Activated CD4-positive, CD25-positive, alpha-beta regulatory T cell treated with anti-CD3 and anti-CD28 coated beads, Interleukin-2, amount 50 U/mL, for 72 hours (primary cell): ENCODE data around the gene LOXL1.
"Not testable (repeated sequence)": the region's sequence is repeated elsewhere in the genome, so short reads cannot be mapped to it uniquely, and the experiment has no call there.

ENCODE experiments used
- DNase-seq: peaks from one replicate; pipeline ENCODE4 v3.0.0; 2021

The LOXL1 gene

DNA sequence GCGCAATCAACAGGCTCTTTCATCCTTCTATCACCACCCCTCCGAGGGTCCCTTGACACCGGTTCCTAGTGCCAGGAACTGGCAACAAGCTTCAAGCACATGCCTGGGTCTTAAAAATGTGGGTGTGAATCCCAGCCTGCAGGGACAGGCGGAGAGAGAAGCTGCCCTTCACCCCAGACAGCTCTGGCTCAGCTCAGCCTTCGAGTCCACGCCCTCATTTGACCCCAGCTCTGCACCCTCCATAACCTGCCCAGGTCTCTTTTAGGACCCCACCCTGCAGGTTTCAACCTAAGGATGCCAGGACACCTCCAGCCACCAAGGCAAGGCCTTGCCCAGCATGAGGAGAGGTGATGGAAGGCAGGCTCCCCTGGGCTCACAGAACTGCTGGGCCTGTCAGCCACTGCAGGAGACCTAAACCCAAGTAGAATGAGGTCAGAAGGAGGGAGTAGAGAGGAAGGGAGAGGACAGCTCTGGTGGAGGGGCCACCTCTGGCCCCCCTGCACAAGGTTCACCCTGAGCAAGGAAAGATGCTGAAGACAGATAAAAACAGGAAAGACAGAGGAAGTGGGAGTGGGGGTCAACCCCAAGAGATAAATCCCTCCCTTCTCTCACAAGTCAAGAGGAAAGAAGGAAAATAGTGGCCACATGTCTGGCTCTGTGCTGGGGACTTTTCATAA is 2.6 kb upstream of the LOXL1 start:
- DNase-seq, result no peak

DNA sequence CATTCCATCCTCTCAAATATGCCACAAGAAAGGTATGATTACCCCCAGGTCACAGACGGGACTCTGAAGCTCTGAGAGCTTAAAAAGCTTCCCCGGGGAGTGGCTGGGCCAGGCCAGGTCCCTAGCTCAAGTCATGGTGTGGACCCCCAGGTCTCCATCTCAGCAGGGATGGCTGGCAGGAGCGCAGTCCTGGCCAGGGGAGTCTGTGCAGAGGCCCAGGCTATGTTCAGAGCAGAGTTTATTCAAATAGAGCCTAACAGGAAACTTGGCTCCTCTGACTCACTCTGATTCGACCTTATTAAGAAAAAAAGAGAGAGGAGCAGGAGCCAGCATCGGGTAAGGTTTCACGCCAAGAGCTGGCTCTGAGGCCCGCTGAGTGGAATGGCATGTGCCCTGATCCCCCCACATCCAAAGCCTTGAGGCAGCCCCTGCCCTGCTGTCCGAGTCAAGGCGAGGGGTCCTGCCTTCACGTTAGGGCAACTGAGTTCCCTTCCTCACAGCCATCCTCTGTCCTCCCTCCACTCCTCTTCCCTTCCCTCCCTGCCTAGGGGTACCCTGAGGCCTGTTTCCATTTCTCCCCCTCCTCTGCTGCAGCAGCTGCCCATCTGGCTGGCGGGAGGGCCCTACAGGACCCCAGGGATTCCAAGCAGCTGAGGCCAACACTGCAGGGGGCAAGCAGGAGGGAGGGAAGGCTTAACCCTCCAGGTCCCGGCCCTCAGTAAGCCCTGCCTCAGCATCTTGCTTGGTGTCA is 1.9 kb upstream of the LOXL1 start:
- no peak for DNase-seq

DNA sequence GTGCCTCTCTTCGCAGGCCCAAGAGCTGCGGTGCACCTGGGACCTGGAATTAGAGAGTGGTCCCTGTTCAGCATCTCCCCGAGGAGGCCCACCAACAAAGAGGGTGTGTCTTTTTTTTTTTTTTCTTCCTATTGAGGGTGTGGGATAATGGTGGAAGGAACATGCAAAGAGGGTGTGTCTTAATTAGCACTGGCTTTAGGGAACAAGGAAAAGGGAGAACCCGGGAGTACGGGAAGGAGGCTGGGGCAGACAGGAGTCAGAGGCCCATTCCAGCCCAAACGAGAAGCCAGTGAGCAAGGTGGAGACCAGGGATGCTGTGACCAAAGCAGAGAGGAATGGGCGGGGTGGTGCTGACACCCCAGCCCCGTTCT is 429 bp upstream of the LOXL1 start:
- DNase-seq, result no peak

- DNase-seq, result peak; percentile 55
Measured at GRCh38 chr15:73927003-73927475, 777 bp downstream of the LOXL1 start.

DNA sequence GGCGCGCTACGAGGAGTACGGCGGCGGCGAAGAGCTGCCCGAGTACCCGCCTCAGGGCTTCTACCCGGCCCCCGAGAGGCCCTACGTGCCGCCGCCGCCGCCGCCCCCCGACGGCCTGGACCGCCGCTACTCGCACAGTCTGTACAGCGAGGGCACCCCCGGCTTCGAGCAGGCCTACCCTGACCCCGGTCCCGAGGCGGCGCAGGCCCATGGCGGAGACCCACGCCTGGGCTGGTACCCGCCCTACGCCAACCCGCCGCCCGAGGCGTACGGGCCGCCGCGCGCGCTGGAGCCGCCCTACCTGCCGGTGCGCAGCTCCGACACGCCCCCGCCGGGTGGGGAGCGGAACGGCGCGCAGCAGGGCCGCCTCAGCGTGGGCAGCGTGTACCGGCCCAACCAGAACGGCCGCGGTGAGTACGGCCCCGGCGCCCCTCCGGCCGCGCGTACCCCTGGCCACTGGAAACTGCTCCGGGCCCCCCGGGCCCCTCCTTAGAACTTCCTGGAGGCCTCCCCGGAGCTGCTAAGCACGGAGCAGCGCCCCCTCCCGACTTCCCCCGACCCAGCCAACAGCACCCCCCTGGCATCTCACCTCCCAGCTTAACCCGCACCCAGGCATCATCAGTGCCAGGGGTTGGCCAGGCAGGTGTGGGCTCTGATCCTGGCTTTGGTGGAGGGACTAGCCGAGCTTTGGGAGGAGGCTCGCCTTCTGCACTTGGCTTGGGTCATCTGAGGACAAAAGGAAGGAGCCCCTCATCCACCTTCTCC is 1.4 kb downstream of the LOXL1 start:
- DNase-seq, result peak; percentile 80

DNA sequence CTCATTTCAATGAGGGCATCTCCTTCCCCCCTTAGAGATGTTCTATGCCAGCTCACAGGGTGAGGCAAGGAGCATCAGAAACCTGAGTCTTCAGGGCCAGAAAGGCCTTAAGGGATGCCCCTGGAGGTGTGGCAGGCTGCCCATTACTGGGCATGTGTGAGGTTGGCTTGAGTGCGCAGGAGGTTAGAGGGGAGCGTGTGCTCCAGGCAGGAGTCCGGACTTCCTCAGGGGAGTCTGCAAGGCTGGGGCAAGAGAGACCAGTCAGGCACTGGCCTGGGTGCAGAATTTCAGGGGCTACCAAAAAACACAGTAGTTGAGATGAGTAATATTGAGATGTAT is 1.9 kb downstream of the LOXL1 start:
- no peak for DNase-seq

DNA sequence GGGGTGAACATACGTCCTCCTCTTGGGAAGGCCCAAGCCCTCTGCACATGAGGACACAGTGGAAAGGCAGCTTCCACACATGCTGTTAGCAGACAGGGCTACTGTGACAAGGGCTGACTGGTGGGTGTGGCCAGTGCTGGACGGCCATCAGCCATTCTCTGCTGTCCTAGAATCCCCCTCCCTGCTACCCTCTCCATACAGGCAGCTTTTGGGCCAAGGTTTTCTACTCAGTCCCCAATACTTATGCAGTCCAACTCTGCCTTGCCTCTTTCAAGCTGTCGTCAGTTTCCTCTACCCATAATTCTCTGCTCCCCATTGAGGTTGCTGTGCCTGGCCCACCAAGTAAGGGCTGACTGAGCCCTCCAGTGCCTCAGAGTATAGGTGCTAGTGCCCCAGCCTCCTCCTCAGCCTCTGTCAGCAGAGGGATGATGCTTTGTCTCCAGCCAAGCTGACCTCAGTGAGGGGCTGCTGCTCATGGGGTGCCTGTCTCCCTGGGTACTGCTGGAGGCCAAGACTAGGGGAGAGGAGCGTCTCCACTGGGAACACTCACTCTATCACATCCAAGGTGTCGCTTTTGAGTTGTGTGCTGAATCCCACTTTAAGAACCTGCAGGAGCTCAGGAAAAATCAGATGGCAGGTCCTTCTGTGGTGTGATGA is 2.8 kb downstream of the LOXL1 start:
- no peak for DNase-seq

DNA sequence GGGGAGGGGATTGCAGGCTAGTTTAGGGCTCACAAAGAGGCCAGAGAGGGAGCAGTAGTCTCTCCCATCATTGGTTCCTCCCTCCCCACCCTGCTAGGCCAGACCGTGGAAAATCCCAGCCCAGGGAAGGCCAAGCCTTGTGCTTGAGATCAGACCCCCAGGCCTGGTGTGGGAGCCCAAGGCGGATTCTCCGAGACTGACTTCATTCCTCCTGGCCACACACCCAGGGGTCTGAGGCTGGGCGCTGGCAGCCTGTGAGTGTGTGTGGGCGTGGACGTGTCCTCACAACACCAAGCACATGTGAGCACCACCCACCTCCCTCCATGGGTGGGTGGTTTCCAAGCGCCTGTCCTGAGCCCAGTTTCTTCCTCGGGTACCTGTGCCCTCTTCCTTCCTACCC is 4.1 kb downstream of the LOXL1 start:
- DNase-seq, result no peak

- no peak for DNase-seq
Measured at GRCh38 chr15:73930790-73931281, 4.6 kb downstream of the LOXL1 start.

GRCh38 chr15:73931441-73931840 is 5.2 kb downstream of the LOXL1 start:
- DNase-seq, result no peak

DNA sequence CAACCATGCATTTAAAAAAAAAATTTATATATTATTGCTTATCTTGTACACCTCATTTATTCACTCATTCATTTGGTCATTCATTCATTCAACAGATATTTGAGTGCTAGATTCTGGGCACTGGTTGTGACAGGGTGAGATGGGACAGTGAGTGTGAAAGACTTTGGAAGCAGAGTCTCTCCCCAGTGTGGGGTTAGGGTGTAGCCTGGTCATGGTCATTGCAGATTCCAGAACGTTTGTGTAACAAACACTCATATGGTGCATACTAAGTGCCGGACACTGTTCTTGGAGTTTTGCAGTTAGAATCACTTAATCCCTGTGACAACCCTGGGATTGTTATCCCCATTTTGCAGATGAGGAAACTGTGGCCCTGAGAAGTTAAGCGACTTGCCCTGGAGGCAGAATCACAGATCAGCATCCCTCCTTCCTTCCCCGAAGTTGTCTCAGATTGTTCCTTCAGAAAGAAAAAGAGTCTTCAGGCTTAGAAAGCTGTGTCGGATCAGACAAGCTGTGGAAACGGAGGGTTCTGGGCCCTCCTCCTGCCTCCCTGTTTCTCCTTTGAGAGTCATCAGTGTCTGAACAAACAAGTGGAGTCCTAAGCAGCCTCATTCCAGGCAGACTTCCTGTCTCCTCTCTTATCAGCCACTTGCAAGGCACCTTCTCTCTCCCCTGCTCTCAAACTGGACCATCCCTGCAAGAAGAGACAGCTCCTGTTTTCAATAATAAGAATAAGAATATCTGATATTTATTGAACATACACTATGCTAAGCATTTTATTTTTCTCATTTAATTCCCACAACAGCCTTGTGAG is 6.3 kb downstream of the LOXL1 start:
- no peak for DNase-seq

GRCh38 chr15:73934281-73934680 is 8.0 kb downstream of the LOXL1 start:
- no peak for DNase-seq

GRCh38 chr15:73935547-73935946 is 9.3 kb downstream of the LOXL1 start:
- no peak for DNase-seq

GRCh38 chr15:73936181-73936580 is 9.9 kb downstream of the LOXL1 start:
- no peak for DNase-seq

GRCh38 chr15:73936588-73937290 is 10.5 kb downstream of the LOXL1 start:
- no peak for DNase-seq

DNA sequence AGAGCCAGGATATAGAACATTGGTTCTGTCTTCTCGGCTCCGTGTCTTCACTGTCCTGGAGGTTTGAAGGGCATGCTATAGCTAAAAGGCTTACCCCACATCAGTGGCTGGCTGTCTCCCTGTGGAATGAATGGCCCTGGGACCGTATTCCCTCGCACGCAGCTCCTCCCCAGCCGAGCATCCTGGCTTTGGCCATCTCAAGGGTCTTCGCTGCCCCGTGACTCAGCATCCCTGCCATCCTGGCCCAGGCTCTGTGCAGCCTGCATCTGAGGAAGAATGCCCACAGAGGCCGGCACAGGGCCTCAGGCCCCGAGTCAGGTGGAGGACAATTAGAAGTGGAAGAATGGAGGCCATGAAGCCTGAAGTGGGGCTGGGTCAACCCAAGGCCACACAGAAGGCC is 11.0 kb downstream of the LOXL1 start:
- no peak for DNase-seq

GRCh38 chr15:73937726-73938125 is 11.5 kb downstream of the LOXL1 start:
- DNase-seq, result no peak

- DNase-seq, result not testable (repeated sequence)
Measured at GRCh38 chr15:73938516-73938915, 12.3 kb downstream of the LOXL1 start.

DNA sequence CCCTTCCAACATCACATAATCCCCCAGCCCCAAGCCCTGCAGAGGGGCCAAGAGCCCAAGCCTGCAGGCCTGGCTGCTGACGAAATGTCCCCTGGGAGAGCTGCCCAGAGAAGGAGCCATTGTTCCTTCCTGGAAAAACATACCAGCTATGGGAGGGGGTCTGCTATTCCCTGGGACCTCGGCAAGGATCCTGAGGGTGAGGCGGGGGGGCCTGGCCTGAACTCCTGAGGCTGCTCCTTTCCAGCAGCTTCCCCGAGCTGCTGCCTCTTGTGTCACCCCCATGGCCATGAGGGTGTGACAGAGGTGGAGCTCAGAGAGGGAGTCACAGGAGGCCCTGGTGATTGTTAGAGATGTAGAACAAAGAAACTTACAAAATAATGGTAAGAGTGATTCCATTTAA is 12.9 kb downstream of the LOXL1 start:
- DNase-seq, result no peak

DNA sequence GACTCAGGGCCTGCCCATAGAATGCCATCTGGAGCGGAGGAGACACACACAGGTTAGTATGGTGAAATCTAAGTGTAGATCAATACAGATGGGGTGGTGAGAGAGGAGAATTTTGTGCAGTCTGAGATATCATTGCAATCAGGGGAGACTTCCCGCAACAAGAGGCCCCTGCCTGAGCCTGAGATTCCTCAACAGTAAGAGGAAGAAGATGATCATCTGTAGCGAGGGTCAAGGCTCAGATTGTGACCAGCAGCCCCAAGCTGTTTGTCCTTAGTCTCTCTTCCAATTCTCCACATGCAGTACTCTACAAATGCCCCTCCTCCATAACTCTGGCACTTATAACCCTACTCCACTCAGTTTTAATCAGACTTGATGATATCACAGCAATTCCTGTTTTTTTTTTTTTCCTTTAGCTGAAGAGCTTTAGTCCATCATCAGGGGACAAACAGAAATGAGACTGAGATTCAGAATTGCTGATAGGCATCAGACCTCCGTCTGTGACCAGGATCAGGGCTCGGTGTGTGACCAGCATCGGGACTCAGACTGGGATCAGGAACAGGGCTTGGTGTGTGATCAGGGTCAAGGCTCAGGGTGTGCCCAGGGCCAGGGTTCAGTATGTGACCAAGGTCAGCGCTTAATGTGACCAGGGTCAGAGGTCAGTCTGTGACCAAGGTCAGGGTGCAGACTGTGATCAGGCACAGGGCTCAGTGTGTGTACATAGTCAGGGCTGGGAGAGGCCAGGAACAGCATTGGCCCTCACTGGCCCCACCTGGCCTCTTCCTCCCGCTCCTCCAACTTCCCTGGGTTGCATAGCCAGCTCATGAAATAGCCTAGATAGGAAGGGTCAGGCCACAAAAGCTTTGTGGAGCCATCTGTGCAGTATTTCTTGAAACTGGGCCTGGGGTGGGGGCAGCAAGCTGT is 14.1 kb downstream of the LOXL1 start:
- no peak for DNase-seq

- no peak for DNase-seq
Measured at GRCh38 chr15:73941044-73941443, 14.8 kb downstream of the LOXL1 start.
